Nephron progenitor cell (in vitro differentiated cells): Measurements from ENCODE around the gene NUPR1.
A peak's percentile ranks its signal among the peaks of the same experiment; 100 is the strongest.

Experiments used
- DNase-seq: peaks from one replicate; pipeline ENCODE4 v3.0.0; 2021
- H3K27ac Mint-ChIP-seq: 2 replicates; pipeline ENCODE4 v1.8.0; 2021; ENCODE audit warnings: mild to moderate bottlenecking, moderate library complexity, mixed read lengths
- H3K27me3 Mint-ChIP-seq: 2 replicates; pipeline ENCODE4 v1.8.0; 2021; ENCODE audit warnings: mild to moderate bottlenecking, low read depth, mixed read lengths; ENCODE audit not compliant: poor library complexity
- H3K36me3 Mint-ChIP-seq: 2 replicates; pipeline ENCODE4 v1.8.0; 2021; ENCODE audit warnings: low read depth, mixed read lengths
- H3K4me1 Mint-ChIP-seq: 2 replicates; pipeline ENCODE4 v1.8.0; 2021; ENCODE audit warnings: mixed read lengths
- H3K4me3 Mint-ChIP-seq: 2 replicates; pipeline ENCODE4 v1.8.0; 2021; ENCODE audit warnings: mild to moderate bottlenecking, moderate library complexity, mixed read lengths
- H3K9me3 Mint-ChIP-seq: 2 replicates; pipeline ENCODE4 v1.8.0; 2021; ENCODE audit warnings: mild to moderate bottlenecking, moderate library complexity, mixed read lengths
- TF ChIP-seq, protein P1 (sequence below): fragments of 200-600 bp; sonication (generic); IDR thresholded peaks from 2 replicates; pipeline ENCODE4 v1.5.0; 2021; ENCODE audit warnings: antibody characterized with exemption

Gene NUPR1

DNA sequence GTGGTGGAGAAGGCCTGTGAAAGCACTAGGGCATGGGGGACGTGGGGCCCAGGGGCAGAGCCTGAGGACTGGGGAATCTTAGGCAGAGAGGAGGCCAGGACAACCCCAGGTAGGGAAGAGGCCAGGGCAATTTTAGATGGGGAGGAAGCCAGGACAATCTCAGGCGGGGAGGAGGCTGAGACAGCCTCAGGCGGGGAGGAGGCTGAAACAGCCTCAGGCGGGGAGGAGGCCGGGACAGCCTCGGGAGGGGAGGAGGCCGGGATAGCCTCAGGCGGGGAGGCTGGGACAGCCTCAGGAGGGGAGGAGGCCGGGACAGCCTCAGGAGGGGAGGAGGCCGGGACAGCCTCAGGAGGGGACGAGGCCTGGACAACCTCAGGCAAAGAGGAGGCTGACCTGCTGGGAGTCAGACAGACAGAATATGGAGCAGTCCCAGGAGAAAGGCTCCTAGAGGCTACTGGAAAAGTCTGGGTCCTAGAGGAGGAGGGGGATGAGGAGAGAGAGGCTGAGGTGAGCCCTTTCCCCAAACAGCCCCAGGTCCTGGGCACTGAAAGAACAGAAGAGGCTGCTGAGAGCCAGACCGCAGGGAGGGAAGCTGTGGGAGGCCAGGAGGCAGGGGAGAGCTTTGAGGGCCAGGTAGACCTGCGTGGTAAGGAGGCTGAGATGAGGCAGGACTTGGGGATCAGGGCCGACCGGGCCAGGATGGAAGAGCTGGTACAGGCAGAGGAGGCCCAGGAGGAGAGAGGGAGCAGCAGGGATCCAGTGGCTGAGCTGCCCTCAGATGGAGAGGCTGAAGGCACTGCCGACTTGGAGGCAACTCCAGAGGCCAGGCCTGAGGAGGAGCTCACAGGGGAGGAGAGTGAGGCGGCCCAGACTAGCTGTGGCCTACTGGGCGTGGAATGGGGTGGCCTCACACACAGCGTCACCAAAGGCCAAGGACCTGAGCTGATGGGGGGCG is 42.7 kb downstream of the NUPR1 start:
- Mint-ChIP-seq H3K36me3 (no peaks in the 10 kb centered on the region), H3K9me3 (no peaks in the 10 kb centered on the region), H3K27ac (peak overlapping the region; percentile 63), H3K4me1 (peaks cover 32% of the 10 kb centered on the region), H3K27me3 (peaks cover 31% of the 10 kb centered on the region), H3K4me3 (no peak overlapping the region)
- TF ChIP-seq, protein P1, sequence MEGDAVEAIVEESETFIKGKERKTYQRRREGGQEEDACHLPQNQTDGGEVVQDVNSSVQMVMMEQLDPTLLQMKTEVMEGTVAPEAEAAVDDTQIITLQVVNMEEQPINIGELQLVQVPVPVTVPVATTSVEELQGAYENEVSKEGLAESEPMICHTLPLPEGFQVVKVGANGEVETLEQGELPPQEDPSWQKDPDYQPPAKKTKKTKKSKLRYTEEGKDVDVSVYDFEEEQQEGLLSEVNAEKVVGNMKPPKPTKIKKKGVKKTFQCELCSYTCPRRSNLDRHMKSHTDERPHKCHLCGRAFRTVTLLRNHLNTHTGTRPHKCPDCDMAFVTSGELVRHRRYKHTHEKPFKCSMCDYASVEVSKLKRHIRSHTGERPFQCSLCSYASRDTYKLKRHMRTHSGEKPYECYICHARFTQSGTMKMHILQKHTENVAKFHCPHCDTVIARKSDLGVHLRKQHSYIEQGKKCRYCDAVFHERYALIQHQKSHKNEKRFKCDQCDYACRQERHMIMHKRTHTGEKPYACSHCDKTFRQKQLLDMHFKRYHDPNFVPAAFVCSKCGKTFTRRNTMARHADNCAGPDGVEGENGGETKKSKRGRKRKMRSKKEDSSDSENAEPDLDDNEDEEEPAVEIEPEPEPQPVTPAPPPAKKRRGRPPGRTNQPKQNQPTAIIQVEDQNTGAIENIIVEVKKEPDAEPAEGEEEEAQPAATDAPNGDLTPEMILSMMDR: no peak
- DNase-seq: no peak

DNA sequence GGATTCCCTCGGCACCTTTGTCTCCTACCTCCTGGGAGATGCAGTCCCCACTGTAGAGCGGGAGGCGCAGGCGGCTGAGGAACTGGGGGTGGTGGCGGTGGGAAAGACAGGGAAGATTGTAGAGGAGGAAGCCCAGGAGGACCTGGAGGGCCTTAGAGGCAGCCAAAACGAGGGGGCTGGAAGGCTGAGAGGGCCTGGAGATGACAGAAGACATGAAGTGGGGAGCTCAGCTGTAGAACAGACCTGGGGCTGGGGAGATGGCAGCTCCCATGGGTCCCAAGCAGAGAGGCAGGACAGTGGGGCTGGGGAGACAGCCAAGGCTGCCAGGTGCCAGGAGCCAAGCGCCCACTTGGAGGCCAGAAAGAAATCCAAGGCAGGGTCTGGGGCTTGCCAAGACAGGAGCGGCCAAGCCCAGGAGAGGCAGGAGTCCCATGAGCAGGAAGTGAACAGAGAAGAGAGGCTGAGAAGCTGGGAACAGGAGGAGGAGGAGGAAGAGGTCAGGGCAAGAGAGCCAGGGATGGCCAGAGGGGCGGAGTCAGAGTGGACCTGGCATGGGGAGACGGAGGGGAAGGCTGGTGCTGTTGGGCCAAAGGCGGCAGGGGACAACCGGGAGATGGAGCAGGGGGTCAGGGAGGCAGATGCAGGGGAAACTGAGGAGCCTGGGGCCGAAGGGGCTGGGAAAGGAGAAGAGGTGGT is 43.5 kb downstream of the NUPR1 start:
- Mint-ChIP-seq H3K9me3 (no peaks in the 10 kb centered on the region), H3K27me3 (peaks cover 29% of the 10 kb centered on the region), H3K27ac (peak overlapping the region; percentile 43), H3K4me3 (no peak overlapping the region), H3K36me3 (no peaks in the 10 kb centered on the region), H3K4me1 (peaks cover 33% of the 10 kb centered on the region)
- no peak for DNase-seq
- TF ChIP-seq, protein P1: no peak

DNA sequence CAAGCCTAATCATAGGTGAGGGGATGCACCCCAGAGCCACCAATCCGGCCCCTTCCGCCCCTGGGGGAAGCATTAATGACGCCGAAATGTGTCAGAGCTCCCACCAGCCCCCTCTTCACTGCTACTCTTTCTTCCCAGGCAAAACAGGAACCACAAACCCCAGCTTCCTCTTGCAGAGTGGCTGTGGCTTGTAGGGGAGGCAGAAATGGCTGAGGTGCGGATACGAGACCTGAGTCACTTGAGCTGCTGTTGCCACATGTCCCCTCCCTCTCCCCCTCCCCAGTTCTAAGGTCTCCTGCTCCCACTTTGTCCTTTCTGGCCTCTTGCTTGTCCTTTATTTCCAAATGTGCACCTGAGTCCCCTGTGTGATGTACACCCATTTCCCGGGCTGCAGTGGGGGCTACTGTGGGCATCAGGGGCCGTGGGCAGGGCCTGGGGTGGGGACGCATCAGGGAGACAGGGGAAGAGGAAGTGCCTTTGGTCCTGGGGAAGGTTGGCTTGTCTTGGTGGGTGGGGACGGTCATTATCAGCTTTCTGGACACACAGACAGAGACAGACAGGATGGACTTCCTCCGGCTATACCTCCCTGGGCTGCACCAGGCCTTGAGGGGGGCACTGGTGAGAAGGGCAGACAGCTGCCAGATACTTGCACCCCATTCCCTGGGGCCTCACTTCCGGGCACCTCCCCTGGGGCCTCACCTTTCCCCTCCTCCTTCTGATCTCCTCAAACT is 44.5 kb downstream of the NUPR1 start, which contains the start of gene APOBR:
APOBR (plus strand) TSS at position 523 of the 731 bp plus-strand sequence; CDS start at position 562, 39 bp downstream.
- Mint-ChIP-seq H3K9me3 (no peaks in the 10 kb centered on the region), H3K27ac (peak within 1 kb of the TSS; percentile 43), H3K4me1 (peaks cover 28% of the 10 kb centered on the region), H3K36me3 (peaks cover 2% of the 10 kb centered on the region), H3K27me3 (peaks cover 26% of the 10 kb centered on the region), H3K4me3 (no peak within 1 kb of the TSS)
- TF ChIP-seq, protein P1: no peak
- DNase-seq: no peak

DNA sequence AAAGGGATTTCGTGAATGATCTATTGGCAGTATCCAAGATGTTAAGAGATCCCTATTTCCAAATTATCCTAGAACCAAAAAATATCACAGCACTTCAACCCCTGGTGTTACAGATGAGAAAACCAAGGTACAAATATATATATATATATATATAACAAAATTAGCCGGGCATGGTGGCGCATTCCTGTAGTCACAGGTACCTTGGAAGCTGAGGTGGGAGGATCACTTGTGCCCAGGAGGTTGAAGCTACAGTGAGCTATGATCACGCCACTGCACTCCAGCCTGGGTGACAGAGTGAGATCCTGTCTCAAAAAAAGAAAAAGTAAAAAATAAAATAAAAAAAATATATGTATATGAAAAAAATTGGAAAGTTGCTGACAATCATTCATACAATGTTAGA is 46.3 kb downstream of the NUPR1 start:
- Mint-ChIP-seq H3K36me3 (peaks cover 6% of the 10 kb centered on the region), H3K4me3 (peak overlapping the region; percentile 95), H3K27ac (peak overlapping the region; percentile 100), H3K9me3 (no peaks in the 10 kb centered on the region), H3K4me1 (peaks cover 28% of the 10 kb centered on the region), H3K27me3 (peaks cover 23% of the 10 kb centered on the region)
- TF ChIP-seq, protein P1: no peak
- no peak for DNase-seq

DNA sequence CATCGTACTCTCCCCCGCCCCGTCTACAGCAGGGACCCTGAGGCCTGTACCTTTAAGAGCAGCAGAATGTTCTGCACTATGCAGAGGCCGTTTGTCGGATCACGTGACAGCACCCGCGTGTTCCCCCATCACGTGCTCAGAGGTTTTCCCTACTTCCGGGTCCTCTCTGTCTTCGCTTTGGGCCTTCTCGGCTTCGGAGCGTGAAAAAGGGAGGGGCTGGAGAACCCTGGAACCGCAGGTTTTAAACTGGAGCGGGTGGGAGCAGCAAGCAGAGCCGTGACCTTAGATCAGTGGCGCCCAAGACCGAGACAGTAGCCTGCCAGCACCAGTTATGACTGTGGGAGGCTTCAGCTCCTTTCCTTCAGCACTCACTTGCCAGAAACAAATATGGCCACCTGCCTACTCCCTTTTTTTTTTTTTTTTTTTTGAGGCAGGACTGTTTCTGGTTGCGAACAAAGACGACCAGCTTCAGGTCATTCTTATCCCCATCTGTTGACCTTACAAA is 46.8 kb downstream of the NUPR1 start, which contains the start of gene CLN3:
CLN3 (minus strand) TSS at position 105 of the 505 bp plus-strand sequence. CDS start 315 bp downstream, outside the sequence.
- Mint-ChIP-seq H3K9me3 (no peaks in the 10 kb centered on the region), H3K27ac (peak within 1 kb of the TSS; percentile 100), H3K4me3 (peak within 1 kb of the TSS; percentile 95), H3K27me3 (peaks cover 22% of the 10 kb centered on the region), H3K4me1 (peaks cover 26% of the 10 kb centered on the region), H3K36me3 (peaks cover 11% of the 10 kb centered on the region)
- peak; percentile 79 for DNase-seq
- TF ChIP-seq, protein P1: no peak
